Measurements from ENCODE around the gene SUFU. TPM values are rescaled to one million over a fixed set of nuclear protein-coding genes. Genes with fewer than 3 reads are reported as not detected.
"Not testable (repeated sequence)": the region's sequence is repeated elsewhere in the genome, so short reads cannot be mapped to it uniquely, and the experiment has no call there.

The SUFU gene
- total RNA-seq, result 1 to 10 TPM; 5.3 to 10.0 (median 8.6) TPM

DNA sequence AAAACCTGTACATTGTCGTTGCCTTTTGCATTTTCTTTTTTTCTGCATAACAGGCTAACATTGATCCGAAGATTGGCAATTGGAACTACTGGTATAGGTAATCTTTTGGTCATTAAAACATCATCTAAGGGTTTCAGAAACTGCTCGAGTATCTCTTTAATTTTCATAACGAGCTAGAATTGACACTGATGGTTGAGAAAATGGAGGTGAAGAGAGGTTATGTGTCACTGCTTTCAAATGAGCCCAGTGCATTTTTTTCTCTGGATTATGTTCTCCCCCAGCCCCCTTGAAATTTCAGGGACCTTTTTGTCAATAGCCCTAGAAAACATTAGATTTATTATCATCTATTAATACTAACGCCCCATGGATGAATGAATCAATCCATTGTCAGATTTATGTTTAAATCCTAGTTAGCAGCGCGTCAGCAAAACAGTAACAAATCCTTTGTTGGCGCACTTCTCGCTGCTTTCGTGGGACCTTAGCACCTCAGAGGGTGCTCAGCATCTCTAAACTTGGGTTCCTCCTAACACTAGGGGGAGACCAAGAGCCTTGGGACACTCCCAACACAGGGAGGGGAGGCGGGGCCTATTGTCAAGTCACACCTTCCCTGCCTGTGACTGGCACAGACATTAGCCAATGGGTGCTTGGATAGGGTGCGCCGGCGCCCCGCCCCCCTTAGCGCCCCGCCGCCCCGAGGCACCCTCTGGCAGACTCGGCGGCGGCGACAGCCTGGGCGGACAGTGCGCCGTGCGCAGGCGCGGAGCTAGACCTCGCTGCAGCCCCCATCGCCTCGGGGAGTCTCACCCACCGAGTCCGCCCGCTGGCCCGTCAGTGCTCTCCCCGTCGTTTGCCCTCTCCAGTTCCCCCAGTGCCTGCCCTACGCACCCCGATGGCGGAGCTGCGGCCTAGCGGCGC, at the start of gene SUFU:
Gene SUFU (plus strand): TSS at position 709 of the 915 bp plus-strand sequence. CDS start 181 bp downstream, at position 890.
- Histone ChIP-seq H3K36me3 (peaks cover 0 to 1% of the 10 kb centered on the region in 2 donors), H3K27me3 (no peaks in the 10 kb centered on the region), H3K4me1 (peaks cover 4 to 73% (median 29%) of the 10 kb centered on the region in 3 donors), H3K27ac (peak within 1 kb of the TSS; percentile 30 to 99 (median 90)), H3K4me3 (peak within 1 kb of the TSS; percentile 74 to 90), H3K9me3 (no peaks in the 10 kb centered on the region)
- TF ChIP-seq POLR2AphosphoS5 (IDR thresholded peaks at IDR 0.05) (peak; percentile 59), EP300 (IDR thresholded peaks at IDR 0.05) (no peak), POLR2A (IDR thresholded peaks at IDR 0.05) (peak; percentile 36 to 53)
- TF ChIP-seq, protein P1, sequence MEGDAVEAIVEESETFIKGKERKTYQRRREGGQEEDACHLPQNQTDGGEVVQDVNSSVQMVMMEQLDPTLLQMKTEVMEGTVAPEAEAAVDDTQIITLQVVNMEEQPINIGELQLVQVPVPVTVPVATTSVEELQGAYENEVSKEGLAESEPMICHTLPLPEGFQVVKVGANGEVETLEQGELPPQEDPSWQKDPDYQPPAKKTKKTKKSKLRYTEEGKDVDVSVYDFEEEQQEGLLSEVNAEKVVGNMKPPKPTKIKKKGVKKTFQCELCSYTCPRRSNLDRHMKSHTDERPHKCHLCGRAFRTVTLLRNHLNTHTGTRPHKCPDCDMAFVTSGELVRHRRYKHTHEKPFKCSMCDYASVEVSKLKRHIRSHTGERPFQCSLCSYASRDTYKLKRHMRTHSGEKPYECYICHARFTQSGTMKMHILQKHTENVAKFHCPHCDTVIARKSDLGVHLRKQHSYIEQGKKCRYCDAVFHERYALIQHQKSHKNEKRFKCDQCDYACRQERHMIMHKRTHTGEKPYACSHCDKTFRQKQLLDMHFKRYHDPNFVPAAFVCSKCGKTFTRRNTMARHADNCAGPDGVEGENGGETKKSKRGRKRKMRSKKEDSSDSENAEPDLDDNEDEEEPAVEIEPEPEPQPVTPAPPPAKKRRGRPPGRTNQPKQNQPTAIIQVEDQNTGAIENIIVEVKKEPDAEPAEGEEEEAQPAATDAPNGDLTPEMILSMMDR (IDR thresholded peaks at IDR 0.05), result peak; percentile 79 to 92 (median 89)
- ATAC-seq, result peak; percentile 78
- 1 to 3% methylated on average over 9 to 10 of the region's 44 CpGs for WGBS, 2 donors (ENCODE audit: low coverage in 1 of 2)

DNA sequence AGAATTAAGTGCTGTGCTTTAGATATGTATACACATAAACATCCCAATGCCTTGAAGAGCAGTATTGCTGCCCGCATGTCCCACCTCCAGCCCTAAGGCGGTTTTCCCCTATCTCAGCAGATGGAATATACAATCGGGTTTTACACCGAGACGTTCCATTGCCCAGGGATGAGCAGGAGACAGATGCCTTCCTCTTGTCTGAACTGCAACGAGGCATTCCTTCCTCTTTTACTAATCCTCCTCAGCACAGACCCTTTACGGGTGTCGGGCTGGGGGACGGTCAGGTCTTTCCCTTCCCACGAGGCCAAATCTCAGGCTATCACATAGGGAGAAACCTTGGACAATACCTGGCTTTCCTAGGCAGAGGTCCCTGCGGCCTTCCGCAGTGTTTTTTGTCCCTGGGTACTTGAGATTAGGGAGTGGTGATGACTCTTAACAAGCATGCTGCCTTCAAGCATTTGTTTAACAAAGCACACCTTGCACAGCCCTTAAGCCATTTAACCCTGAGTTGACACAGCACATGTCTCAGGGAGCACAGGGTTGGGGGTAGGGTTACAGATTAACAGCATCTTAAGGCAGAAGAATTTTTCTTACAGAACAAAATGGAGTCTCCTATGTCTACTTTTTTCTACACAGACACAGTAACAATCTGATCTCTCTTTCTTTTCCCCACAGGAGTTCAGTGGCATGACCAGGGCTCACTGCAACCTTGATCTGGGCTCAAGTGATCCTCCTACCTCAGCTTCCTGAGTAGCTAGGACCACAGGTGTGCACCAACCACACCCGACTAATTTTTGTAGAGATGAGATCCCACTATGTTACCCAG, 48.9 kb upstream of the SUFU start:
- peaks cover 0 to 14% (median 6%) of the 10 kb centered on the region in 3 donors for H3K4me1 ChIP-seq

DNA sequence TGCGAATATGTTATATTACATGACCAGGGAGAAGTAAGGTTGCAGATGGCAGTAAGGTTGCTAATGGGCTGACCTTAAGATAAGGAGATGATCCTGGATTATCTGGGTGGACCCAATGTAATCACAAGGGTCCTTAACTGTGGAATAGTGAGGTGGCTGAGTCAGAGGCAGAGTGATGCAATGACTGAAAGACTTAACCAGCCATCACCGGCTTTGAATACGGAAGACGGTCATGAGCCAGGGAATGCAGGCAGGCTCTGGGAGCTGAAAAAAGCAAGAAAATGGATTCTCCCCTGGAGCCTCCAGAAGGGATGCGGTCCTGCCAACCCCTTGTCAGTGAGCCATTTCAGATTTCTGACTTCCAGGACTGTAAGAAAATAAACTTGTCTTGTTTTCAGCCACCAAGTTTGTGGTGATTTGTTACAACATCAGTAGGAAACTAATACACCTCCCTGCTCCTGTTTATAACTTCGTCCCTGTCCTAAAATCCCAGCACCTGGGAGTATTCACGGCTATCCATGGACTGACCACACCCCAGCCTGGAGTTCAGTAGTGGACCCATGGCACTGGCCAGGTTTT, 47.8 kb upstream of the SUFU start:
- H3K4me3 ChIP-seq, result no peak overlapping the region
- no peaks in the 10 kb centered on the region for H3K9me3 ChIP-seq
- peaks cover 0 to 13% (median 9%) of the 10 kb centered on the region in 3 donors for H3K4me1 ChIP-seq
- 77 to 83% methylated on average over 2 to 7 of the region's 7 CpGs for WGBS, 2 donors (ENCODE audit: low coverage in 1 of 2)
- H3K27me3 ChIP-seq, result no peaks in the 10 kb centered on the region
- H3K36me3 ChIP-seq, result no peaks in the 10 kb centered on the region
- TF ChIP-seq, protein P1 (IDR thresholded peaks at IDR 0.05), result no peak
- TF ChIP-seq POLR2A (IDR thresholded peaks at IDR 0.05) (no peak), POLR2AphosphoS5 (IDR thresholded peaks at IDR 0.05) (no peak), EP300 (IDR thresholded peaks at IDR 0.05) (no peak)
- H3K27ac ChIP-seq, result no peak overlapping the region
- ATAC-seq, result peak; percentile 57

More for the DNA sequence above, 48.9 kb upstream of the SUFU start:
- H3K27me3 ChIP-seq, ATAC-seq, H3K36me3 ChIP-seq, H3K4me3 ChIP-seq, H3K27ac ChIP-seq, H3K9me3 ChIP-seq: not testable (repeated sequence)
- WGBS, 2 donors (ENCODE audit: low coverage in 1 of 2), result 73 to 78% methylated on average over 4 to 9 of the region's 13 CpGs

DNA sequence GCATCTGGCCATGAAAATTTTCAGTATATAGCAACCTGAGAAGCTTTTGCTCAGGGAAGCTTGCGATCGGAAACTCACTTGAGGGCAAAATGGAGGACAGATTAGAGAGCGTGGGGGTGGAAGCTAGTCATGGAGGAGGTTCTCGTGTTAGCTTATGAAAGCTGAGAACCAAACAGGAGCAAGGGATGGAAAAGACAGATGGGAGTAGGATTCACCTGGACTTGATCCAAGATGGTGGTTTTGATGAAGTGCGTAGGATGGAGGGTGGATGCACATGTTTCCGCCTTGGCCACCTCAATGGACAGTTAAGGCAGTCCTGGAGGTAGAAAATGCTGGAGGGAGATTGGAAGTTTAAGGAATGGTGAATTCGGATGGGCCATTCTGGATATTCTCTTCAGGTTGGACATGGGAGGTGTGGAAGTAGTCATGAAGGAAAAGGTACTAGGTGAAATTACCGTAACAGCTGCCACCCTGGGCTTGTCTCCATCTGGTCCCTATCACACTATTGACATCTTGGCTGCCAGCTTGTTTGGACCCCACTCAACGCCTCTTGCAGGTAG, 46.1 kb upstream of the SUFU start:
- no peak for ATAC-seq
- TF ChIP-seq POLR2AphosphoS5 (IDR thresholded peaks at IDR 0.05) (no peak), POLR2A (IDR thresholded peaks at IDR 0.05) (no peak), EP300 (IDR thresholded peaks at IDR 0.05) (no peak)
- TF ChIP-seq, protein P1 (IDR thresholded peaks at IDR 0.05), result no peak
- Histone ChIP-seq H3K4me1 (peaks cover 0 to 22% (median 10%) of the 10 kb centered on the region in 3 donors), H3K9me3 (no peaks in the 10 kb centered on the region), H3K4me3 (no peak overlapping the region), H3K27me3 (no peaks in the 10 kb centered on the region), H3K36me3 (no peaks in the 10 kb centered on the region), H3K27ac (no peak overlapping the region)
- 70 to 94% methylated on average over 4 to 8 of the region's 9 CpGs for WGBS, 2 donors (ENCODE audit: low coverage in 1 of 2)

- Histone ChIP-seq H3K27ac (no peak overlapping the region), H3K4me1 (peaks cover 0 to 24% (median 12%) of the 10 kb centered on the region in 3 donors), H3K4me3 (no peak overlapping the region), H3K27me3 (no peaks in the 10 kb centered on the region), H3K36me3 (no peaks in the 10 kb centered on the region), H3K9me3 (no peaks in the 10 kb centered on the region)
- TF ChIP-seq, protein P1 (IDR thresholded peaks at IDR 0.05), result no peak
- TF ChIP-seq POLR2A (IDR thresholded peaks at IDR 0.05), result no peak
- TF ChIP-seq POLR2AphosphoS5 (IDR thresholded peaks at IDR 0.05), result no peak
- TF ChIP-seq EP300 (IDR thresholded peaks at IDR 0.05), result no peak
- no peak for ATAC-seq
- WGBS, 2 donors (ENCODE audit: low coverage in 1 of 2), result 62 to 80% methylated on average over 2 to 3 of the region's 4 CpGs
Measured at GRCh38 chr10:102458656-102459055, 45.1 kb upstream of the SUFU start.

Measured in gastroesophageal sphincter (tissue), 4 donors.